Measurements from ENCODE around the gene ENO1. TPM values are rescaled to one million over a fixed set of nuclear protein-coding genes. Genes with fewer than 3 reads are reported as not detected.

The ENO1 gene
- total and polyA plus RNA-seq, 4 donors: 270 to 499 (median 380) TPM

GRCh38 chr1:8871965-8872399 is 6.5 kb downstream of the ENO1 start:
- Histone ChIP-seq H3K27me3 (ENCODE audit: control insufficient read depth in 4 of 4, insufficient read depth in 4 of 4, low read length in 3 of 4) (no peaks in the 10 kb centered on the region), H3K9ac (ENCODE audit: low read depth in 1 of 2, low read length in 2 of 2) (no peak overlapping the region), H3K36me3 (ENCODE audit: control insufficient read depth in 4 of 4, insufficient read depth in 3 of 4, low read depth in 1 of 4, low read length in 3 of 4) (peaks cover 18 to 62% (median 47%) of the 10 kb centered on the region in 4 donors), H3K9me3 (ENCODE audit: control insufficient read depth in 4 of 4, low read length in 3 of 4) (no peaks in the 10 kb centered on the region), H3K4me1 (ENCODE audit: control insufficient read depth in 4 of 4, insufficient read depth in 4 of 4, low read length in 3 of 4) (peaks cover 31 to 82% (median 62%) of the 10 kb centered on the region in 4 donors), H3K4me3 (ENCODE audit: low read depth in 1 of 3, low read length in 3 of 3) (no peak overlapping the region), H3K27ac (ENCODE audit: low read depth in 1 of 2, low read length in 2 of 2) (peak overlapping the region; percentile 80 to 95)
- no peak for DNase-seq (ENCODE audit: low spot score)
- TF ChIP-seq HNF4G (IDR thresholded peaks at IDR 0.05) (no peak), RXRA (IDR thresholded peaks at IDR 0.05) (no peak), NR2F2 (IDR thresholded peaks at IDR 0.05) (no peak), TAF1 (conservative IDR thresholded peaks at IDR 0.05) (no peak), GABPA (IDR thresholded peaks at IDR 0.05 in 1 of 2, conservative IDR thresholded peaks at IDR 0.05 in 1 of 2) (no peak), JUND (IDR thresholded peaks at IDR 0.05) (no peak), EGR1 (IDR thresholded peaks at IDR 0.05; ENCODE audit: low read depth in 2 of 2) (no peak), YY1 (IDR thresholded peaks at IDR 0.05) (no peak), REST (IDR thresholded peaks at IDR 0.05) (no peak), HNF4A (conservative IDR thresholded peaks at IDR 0.05) (no peak), FOXA1 (IDR thresholded peaks at IDR 0.05) (no peak), RAD21 (IDR thresholded peaks at IDR 0.05) (no peak), FOXA2 (IDR thresholded peaks at IDR 0.05) (no peak), SP1 (IDR thresholded peaks at IDR 0.05) (no peak)
- TF ChIP-seq, protein P1, sequence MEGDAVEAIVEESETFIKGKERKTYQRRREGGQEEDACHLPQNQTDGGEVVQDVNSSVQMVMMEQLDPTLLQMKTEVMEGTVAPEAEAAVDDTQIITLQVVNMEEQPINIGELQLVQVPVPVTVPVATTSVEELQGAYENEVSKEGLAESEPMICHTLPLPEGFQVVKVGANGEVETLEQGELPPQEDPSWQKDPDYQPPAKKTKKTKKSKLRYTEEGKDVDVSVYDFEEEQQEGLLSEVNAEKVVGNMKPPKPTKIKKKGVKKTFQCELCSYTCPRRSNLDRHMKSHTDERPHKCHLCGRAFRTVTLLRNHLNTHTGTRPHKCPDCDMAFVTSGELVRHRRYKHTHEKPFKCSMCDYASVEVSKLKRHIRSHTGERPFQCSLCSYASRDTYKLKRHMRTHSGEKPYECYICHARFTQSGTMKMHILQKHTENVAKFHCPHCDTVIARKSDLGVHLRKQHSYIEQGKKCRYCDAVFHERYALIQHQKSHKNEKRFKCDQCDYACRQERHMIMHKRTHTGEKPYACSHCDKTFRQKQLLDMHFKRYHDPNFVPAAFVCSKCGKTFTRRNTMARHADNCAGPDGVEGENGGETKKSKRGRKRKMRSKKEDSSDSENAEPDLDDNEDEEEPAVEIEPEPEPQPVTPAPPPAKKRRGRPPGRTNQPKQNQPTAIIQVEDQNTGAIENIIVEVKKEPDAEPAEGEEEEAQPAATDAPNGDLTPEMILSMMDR (IDR thresholded peaks at IDR 0.05; ENCODE audit: low read depth, low read length, missing input control): no peak
- TF ChIP-seq, protein P2, sequence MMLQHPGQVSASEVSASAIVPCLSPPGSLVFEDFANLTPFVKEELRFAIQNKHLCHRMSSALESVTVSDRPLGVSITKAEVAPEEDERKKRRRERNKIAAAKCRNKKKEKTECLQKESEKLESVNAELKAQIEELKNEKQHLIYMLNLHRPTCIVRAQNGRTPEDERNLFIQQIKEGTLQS (IDR thresholded peaks at IDR 0.05): no peak
- TF ChIP-seq, protein P3, sequence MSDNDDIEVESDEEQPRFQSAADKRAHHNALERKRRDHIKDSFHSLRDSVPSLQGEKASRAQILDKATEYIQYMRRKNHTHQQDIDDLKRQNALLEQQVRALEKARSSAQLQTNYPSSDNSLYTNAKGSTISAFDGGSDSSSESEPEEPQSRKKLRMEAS (IDR thresholded peaks at IDR 0.05): no peak
- TF ChIP-seq, protein P4, sequence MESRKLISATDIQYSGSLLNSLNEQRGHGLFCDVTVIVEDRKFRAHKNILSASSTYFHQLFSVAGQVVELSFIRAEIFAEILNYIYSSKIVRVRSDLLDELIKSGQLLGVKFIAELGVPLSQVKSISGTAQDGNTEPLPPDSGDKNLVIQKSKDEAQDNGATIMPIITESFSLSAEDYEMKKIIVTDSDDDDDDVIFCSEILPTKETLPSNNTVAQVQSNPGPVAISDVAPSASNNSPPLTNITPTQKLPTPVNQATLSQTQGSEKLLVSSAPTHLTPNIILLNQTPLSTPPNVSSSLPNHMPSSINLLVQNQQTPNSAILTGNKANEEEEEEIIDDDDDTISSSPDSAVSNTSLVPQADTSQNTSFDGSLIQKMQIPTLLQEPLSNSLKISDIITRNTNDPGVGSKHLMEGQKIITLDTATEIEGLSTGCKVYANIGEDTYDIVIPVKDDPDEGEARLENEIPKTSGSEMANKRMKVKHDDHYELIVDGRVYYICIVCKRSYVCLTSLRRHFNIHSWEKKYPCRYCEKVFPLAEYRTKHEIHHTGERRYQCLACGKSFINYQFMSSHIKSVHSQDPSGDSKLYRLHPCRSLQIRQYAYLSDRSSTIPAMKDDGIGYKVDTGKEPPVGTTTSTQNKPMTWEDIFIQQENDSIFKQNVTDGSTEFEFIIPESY (IDR thresholded peaks at IDR 0.05): no peak
- WGBS: 74% methylated on average over 5 of the region's 5 CpGs
